Stimulated activated CD8-positive, alpha-beta memory T cell treated with anti-CD3 and anti-CD28 coated beads, Interleukin-12 subunit alpha, Interleukin-12 subunit beta, amount 100 ng/mL, for 24 hours (primary cell): Measurements from ENCODE around the gene HBP1.
A peak's percentile ranks its signal among the peaks of the same experiment; 100 is the strongest.
"Not testable (repeated sequence)": the region's sequence is repeated elsewhere in the genome, so short reads cannot be mapped to it uniquely, and the experiment has no call there.

Experiments used
- DNase-seq: peaks from one replicate; pipeline ENCODE4 v3.0.0-alpha.2; 2020; ENCODE audit errors: extremely low read depth

HBP1 gene

GRCh38 chr7:107168233-107169119 is at the start of gene HBP1:
HBP1 (plus strand) TSS chr7:107169003; CDS start chr7:107179894, 10,891 bp downstream.
- DNase-seq, result peak; percentile 91

- no peak for DNase-seq
These were observed 49.3 kb upstream of the HBP1 start for GRCh38 chr7:107119376-107120105.

- no peak for DNase-seq
These were observed 46.3 kb upstream of the HBP1 start for GRCh38 chr7:107122486-107122911.

- no peak for DNase-seq
These were observed 45.4 kb upstream of the HBP1 start for GRCh38 chr7:107123392-107123791.

- DNase-seq, result no peak
These were observed 43.3 kb upstream of the HBP1 start for GRCh38 chr7:107125475-107125874.

GRCh38 chr7:107128217-107128616 is 40.6 kb upstream of the HBP1 start:
- DNase-seq, result no peak

- no peak for DNase-seq
These were observed 40.1 kb upstream of the HBP1 start for GRCh38 chr7:107128748-107129147.

- no peak for DNase-seq
These were observed 38.1 kb upstream of the HBP1 start for GRCh38 chr7:107130487-107131220.

- DNase-seq, result no peak
These were observed 35.4 kb upstream of the HBP1 start for GRCh38 chr7:107133396-107133795.

- DNase-seq, result no peak
These were observed 29.9 kb upstream of the HBP1 start for GRCh38 chr7:107138696-107139420.

GRCh38 chr7:107143875-107144274 is 24.9 kb upstream of the HBP1 start:
- not testable (repeated sequence) for DNase-seq

- DNase-seq, result no peak
These were observed 23.6 kb upstream of the HBP1 start for GRCh38 chr7:107145067-107145838.

- no peak for DNase-seq
These were observed 21.1 kb upstream of the HBP1 start for GRCh38 chr7:107147464-107148393.

GRCh38 chr7:107148721-107149120 is 20.1 kb upstream of the HBP1 start:
- DNase-seq, result no peak

- no peak for DNase-seq
These were observed 18.9 kb upstream of the HBP1 start for GRCh38 chr7:107149863-107150262.

- peak; percentile 47 for DNase-seq
These were observed 18.3 kb upstream of the HBP1 start for GRCh38 chr7:107150375-107151073.

- no peak for DNase-seq
These were observed 17.3 kb upstream of the HBP1 start for GRCh38 chr7:107151538-107151937.

GRCh38 chr7:107152011-107152410 is 16.8 kb upstream of the HBP1 start:
- DNase-seq, result no peak

GRCh38 chr7:107154826-107155225 is 14.0 kb upstream of the HBP1 start:
- no peak for DNase-seq
